Activated CD4-positive, CD25-positive, alpha-beta regulatory T cell treated with anti-CD3 and anti-CD28 coated beads, Interleukin-2, amount 50 U/mL, for 24 hours (primary cell): ENCODE results near the gene OR6C68.
"Not testable (repeated sequence)": the region's sequence is repeated elsewhere in the genome, so short reads cannot be mapped to it uniquely, and the experiment has no call there.

Source experiments
- ATAC-seq, 2 donors: fragments of 150-1000 bp; cut with Tn5 transposase; one replicate each; pipeline ENCODE4 v1.10.0; 2021; ENCODE audit warnings: mild to moderate bottlenecking in 1 of 2, moderate library complexity in 1 of 2

OR6C68 gene

GRCh38 chr12:55492078-55492477 lies at the start of gene OR6C68:
OR6C68 (plus strand) TSS chr12:55492378; CDS start chr12:55492378, 0 bp downstream.
- ATAC-seq: no peak

GRCh38 chr12:55443776-55444175 lies 48.4 kb upstream of the OR6C68 start, which contains the start of gene OR6C2:
OR6C2 (plus strand) TSS chr12:55444076; CDS start chr12:55452214, 8,138 bp downstream.
- no peak for ATAC-seq

GRCh38 chr12:55445357-55445756 lies 46.8 kb upstream of the OR6C68 start:
- no peak for ATAC-seq

GRCh38 chr12:55446326-55446725 lies 45.9 kb upstream of the OR6C68 start:
- no peak for ATAC-seq

- no peak for ATAC-seq
Measured at GRCh38 chr12:55448825-55449224, 43.4 kb upstream of the OR6C68 start.

DNA sequence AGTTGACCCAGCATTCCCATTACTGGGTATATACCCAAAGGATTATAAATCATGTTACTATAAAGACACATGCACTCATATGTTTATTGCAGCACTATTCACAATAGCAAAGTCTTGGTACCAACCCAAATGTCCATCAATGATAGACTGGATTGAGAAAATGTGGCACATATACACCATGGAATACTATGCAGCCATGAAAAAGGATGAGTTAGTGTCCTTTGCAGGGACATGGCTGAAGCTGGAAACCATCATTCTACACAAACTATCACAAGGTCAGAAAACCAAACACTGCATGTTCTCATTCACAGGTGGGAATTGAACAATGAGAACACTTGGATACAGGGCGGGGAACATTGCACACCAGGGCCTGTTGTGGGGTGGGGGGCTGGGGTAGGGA lies 27.3 kb upstream of the OR6C68 start:
- not testable (repeated sequence) for ATAC-seq

GRCh38 chr12:55467836-55468235 lies 24.3 kb upstream of the OR6C68 start:
- ATAC-seq: no peak

DNA sequence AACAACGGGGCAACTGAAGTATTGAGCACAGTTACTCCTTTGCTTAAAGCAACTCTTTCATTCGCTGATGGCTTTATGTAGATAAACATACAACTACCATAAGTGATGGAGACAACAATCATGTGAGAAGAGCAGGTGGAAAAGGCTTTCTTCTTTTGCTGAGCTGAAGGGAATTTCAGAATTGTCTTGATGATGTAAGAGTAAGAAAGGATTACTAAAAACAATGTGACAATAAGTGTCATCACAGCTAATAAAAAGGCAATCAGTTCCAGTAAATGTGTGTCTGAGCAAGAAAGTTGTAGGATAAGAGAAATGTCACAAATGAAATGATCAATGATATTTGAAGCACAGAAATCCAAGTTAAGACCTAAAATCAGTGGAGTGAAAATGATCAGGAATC lies 22.9 kb upstream of the OR6C68 start:
- no peak for ATAC-seq

- ATAC-seq: no peak
Measured at GRCh38 chr12:55470088-55470829, 21.9 kb upstream of the OR6C68 start, which contains the start of gene OR6C70. OR6C70 (minus strand) TSS chr12:55470138; CDS start chr12:55470138, 0 bp downstream.

DNA sequence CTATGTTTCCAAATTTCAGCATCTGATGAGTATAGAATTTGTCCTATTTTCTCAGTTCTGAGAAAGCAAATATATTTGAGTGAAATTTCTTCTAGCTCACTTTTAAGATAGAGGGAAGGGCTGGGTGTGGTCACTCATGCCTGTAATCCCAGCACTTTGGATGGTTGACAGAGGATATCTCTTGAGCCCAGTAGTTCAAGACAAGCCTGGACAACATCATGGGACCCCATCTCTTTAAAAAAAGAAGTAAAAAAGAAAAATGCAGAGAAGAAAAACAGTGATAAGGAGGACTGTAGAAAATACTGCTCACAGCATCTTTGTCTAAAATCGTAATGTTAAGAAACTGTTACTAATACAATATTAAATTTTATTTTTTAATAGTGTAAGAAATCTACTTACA lies 19.9 kb upstream of the OR6C68 start:
- no peak for ATAC-seq

DNA sequence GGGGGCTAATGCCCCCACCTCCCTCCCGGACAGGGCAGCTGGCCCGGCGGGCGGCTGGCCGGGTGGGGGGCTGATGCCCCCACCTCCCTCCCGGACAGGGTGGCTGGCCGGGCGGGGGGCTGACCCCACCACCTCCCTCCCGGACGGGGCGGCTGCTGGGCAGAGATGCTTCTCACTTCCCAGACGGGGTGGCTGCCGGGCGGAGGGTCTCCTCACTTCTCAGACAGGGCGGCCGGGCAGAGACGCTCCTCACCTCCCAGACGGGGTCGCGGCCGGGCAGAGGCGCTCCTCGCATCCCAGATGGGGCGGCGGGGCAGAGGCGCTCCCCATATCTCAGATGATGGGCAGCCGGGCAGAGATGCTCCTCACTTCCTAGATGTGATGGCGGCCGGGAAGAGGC lies 13.0 kb upstream of the OR6C68 start:
- ATAC-seq: not testable (repeated sequence)

DNA sequence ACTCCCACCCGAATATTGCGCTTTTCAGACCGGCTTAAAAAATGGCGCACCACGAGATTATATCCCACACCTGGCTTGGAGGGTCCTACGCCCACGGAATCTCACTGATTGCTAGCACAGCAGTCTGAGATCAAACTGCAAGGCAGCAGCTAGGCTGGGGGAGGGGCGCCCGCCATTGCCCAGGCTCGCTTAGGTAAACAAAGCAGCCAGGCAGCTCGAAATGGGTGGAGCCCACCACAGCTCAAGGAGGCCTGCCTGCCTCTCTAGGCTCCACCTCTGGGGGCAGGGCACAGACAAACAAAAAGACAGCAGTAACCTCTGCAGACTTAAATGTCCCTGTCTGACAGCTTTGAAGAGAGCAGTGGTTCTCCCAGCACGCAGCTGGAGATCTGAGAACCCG lies 7.9 kb upstream of the OR6C68 start:
- ATAC-seq: not testable (repeated sequence)

DNA sequence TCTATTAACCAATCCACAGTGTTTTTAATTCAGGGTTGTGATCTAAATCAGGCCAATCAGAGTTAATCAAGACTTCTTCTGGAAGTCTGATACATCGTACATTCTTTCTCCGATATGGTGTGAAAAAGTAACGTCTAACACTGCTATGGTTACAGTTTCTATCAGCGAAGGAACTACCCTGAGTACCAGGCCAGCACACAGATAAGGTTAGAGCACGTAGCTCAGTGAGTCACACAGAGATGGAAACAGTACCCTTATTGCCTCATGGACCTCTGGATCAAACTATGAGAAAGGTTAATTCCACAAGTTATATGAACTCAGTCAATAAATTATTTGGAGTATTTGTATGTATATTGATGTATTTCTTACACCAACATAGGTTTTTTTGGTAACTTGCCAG lies 3.3 kb downstream of the OR6C68 start:
- ATAC-seq: no peak

- no peak for ATAC-seq
Measured at GRCh38 chr12:55499231-55499630, 7.1 kb downstream of the OR6C68 start.

DNA sequence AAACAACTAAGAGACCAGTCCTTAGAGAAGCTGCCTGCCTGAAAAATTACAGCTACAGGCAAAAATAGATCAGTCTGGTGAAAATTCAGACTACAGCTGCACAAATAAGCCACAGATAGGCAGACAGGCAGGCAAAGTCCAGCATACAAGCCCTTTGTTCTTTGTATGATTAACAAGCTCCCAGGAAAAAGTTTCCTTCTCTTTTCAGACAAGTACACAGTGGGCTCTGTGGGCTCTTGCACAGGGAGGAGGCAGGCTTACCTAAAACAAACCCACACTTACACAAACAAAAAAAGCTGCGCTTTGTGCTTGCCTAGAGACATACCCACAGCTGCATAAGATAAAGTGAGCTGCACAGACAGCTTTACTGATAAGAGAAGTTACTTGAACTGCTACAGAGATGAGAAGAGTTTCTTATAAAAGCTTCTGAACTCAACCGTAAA lies 7.7 kb downstream of the OR6C68 start:
- ATAC-seq: no peak

DNA sequence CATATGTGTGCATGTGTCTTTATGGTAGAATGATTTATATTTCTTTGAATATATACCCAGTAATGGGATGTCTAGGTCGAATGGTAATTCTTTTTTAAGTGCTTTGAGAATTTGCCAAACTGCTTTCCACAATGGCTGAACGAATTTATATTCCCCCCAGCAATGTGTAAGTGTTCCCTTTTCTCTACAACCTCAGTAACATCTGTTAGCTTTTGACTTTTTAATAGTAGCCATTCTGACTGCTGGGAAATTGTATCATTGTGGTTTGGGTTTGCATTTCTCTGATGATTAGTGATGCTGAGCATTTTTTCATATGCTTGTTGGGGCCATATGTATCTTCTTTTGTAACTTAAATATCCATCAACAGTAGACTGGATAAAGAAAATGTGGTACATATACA lies 9.4 kb downstream of the OR6C68 start:
- no peak for ATAC-seq

GRCh38 chr12:55515696-55516095 lies 23.5 kb downstream of the OR6C68 start:
- ATAC-seq: no peak

- ATAC-seq: no peak
Measured at GRCh38 chr12:55516391-55516790, 24.2 kb downstream of the OR6C68 start.
